ENCODE results near the gene SLC22A23. TPM values are rescaled to one million over a fixed set of nuclear protein-coding genes. Genes with fewer than 3 reads are reported as not detected.

The SLC22A23 gene
- total RNA-seq, 1 donor from 2014 or later, result 14.6 TPM

DNA sequence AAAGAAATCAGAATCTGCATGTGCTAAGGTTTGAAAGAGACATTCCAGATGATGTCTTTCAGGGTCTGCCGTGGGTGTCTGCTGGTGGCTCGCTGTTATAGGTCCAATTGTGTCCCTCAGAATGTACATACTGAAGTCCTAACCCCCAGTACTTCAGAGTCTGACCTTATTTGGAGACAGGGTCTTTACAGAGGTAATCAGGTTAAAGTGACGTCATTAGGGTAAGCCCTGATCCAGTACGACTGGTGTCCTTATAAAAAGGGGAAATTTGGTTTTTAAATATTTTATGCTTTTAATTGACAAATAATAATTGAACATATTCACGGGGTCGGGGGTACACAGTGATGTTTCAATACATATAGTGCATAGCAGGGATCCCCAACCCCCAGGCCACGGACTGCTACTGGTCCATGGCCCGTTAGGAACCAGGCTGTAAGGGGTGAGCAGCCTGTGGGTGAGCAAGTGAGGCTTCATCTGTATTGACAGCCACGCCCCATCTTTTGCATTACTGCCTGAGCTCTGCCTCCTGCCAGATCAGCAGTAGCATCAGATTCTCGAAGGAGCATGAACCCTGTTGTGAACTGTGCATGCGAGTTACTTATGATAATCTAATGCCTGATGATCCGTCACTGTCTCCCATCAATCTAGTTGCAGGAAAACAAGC lies 33.2 kb upstream of the SLC22A23 start:
- TF ChIP-seq, protein P1, sequence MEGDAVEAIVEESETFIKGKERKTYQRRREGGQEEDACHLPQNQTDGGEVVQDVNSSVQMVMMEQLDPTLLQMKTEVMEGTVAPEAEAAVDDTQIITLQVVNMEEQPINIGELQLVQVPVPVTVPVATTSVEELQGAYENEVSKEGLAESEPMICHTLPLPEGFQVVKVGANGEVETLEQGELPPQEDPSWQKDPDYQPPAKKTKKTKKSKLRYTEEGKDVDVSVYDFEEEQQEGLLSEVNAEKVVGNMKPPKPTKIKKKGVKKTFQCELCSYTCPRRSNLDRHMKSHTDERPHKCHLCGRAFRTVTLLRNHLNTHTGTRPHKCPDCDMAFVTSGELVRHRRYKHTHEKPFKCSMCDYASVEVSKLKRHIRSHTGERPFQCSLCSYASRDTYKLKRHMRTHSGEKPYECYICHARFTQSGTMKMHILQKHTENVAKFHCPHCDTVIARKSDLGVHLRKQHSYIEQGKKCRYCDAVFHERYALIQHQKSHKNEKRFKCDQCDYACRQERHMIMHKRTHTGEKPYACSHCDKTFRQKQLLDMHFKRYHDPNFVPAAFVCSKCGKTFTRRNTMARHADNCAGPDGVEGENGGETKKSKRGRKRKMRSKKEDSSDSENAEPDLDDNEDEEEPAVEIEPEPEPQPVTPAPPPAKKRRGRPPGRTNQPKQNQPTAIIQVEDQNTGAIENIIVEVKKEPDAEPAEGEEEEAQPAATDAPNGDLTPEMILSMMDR (conservative IDR thresholded peaks at IDR 0.05), result no peak
- no peaks in the 10 kb centered on the region for H3K9me3 Mint-ChIP-seq
- H3K27me3 Mint-ChIP-seq (ENCODE audit: low read depth), result no peaks in the 10 kb centered on the region
- H3K36me3 Mint-ChIP-seq (ENCODE audit: low read depth), result no peaks in the 10 kb centered on the region
- no peak for DNase-seq (ENCODE audit: low read depth, low spot score)
- peaks cover 15% of the 10 kb centered on the region for H3K4me1 Mint-ChIP-seq
- no peak overlapping the region for H3K27ac Mint-ChIP-seq (ENCODE audit: unreplicated experiment)
- no peak overlapping the region for H3K4me3 Mint-ChIP-seq

DNA sequence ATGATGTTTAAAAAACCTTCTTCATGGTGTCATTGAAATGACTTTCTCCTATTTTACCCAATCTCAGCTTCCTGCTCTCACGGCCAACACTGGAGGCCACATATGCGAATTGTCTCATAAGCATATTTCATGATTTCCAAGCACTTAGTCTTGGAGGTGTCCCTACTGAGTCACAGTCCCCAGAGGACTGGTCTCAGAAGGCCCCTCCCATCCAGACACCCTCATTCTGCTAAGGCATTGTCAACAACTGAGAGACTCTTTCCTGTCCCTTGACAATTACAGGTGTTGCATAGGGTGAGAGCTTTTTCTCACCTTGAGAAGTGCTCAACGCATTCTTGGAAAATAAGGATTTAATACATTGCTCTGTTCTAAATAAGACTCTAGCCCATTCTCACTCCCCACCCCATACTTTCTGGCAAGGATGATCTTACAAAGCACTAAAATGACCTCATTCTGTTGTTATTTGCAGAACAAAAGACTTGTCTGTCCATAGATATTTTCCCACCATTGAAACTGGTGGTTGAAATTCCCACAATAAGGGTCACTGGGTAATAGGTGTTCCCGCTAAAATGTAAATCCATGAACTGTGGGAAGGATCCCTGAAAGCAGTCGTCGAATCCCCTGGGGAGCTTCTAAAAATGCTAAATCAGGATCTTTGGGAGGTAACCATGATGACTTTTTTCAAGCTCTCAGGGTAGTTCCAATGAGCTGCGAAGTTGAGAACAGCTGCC lies 32.3 kb upstream of the SLC22A23 start:
- H3K4me1 Mint-ChIP-seq, result peaks cover 15% of the 10 kb centered on the region
- no peak for DNase-seq (ENCODE audit: low read depth, low spot score)
- TF ChIP-seq, protein P1 (conservative IDR thresholded peaks at IDR 0.05), result no peak
- no peak overlapping the region for H3K27ac Mint-ChIP-seq (ENCODE audit: unreplicated experiment)
- H3K36me3 Mint-ChIP-seq (ENCODE audit: low read depth), result no peaks in the 10 kb centered on the region
- no peak overlapping the region for H3K4me3 Mint-ChIP-seq
- no peaks in the 10 kb centered on the region for H3K9me3 Mint-ChIP-seq
- no peaks in the 10 kb centered on the region for H3K27me3 Mint-ChIP-seq (ENCODE audit: low read depth)

DNA sequence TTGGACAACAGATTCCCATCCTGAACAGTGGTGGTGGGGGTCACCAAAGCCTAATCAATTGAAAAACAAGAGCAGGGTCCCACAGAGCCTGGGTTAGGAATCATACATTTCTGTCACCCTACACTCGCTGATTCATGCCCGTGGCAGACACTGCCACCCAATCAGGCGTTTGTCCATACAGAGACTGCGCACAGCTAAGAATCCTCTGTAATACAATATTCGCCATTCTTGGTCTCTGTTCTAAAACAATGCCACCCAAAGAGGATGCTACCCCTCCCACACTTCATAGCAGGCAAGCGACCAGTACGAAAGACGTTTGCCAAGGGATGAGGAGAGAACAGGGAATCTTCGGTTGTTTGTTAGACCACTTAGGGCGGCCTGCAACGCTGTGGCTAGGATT lies 28.1 kb upstream of the SLC22A23 start:
- peaks cover 31% of the 10 kb centered on the region for H3K4me1 Mint-ChIP-seq
- DNase-seq (ENCODE audit: low read depth, low spot score), result no peak
- H3K4me3 Mint-ChIP-seq, result no peak overlapping the region
- no peak overlapping the region for H3K27ac Mint-ChIP-seq (ENCODE audit: unreplicated experiment)
- peaks cover 5% of the 10 kb centered on the region for H3K9me3 Mint-ChIP-seq
- TF ChIP-seq, protein P1 (conservative IDR thresholded peaks at IDR 0.05), result no peak
- H3K36me3 Mint-ChIP-seq (ENCODE audit: low read depth), result no peaks in the 10 kb centered on the region
- H3K27me3 Mint-ChIP-seq (ENCODE audit: low read depth), result no peaks in the 10 kb centered on the region

DNA sequence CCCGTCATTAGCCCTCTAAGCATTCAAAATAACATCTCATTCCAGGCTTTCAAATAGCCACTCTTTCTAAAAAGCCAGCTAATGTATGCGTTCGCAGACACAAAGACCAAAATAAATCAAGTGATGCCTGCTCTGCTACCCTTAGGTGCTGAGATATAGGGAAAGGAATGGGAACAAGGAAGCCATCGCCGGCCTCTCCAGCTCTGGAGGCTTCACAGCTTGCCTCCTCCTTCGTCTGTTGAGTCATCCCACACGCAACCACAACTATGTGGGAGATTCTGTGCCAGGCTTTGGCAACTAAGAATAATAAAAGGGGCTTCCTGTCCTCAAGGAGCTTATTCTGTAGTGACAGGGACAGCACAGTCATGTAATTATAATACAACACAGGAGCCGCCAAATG lies 27.3 kb upstream of the SLC22A23 start:
- no peak overlapping the region for H3K4me3 Mint-ChIP-seq
- H3K4me1 Mint-ChIP-seq, result peaks cover 28% of the 10 kb centered on the region
- H3K36me3 Mint-ChIP-seq (ENCODE audit: low read depth), result no peaks in the 10 kb centered on the region
- no peaks in the 10 kb centered on the region for H3K27me3 Mint-ChIP-seq (ENCODE audit: low read depth)
- TF ChIP-seq, protein P1 (conservative IDR thresholded peaks at IDR 0.05), result no peak
- no peak for DNase-seq (ENCODE audit: low read depth, low spot score)
- H3K9me3 Mint-ChIP-seq, result peaks cover 8% of the 10 kb centered on the region
- no peak overlapping the region for H3K27ac Mint-ChIP-seq (ENCODE audit: unreplicated experiment)

DNA sequence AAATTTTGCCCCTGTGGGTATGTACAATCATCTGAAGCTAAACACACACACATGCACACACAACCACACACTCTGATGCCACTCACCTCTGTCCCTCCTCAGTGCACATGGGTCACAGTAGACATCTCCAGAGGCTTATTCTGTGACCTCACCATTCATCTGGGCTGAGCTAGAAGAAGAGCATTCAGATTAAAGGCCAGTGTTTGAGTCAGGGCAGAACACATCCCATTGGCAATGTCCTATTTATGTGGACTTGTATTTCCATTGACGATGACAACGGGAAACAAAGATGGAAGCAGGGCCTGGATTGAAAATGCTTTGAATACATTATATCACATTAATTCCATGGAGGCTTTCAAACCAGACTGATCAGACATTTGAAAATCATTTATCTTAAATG lies 26.8 kb upstream of the SLC22A23 start:
- Mint-ChIP-seq H3K36me3 (ENCODE audit: low read depth) (no peaks in the 10 kb centered on the region), H3K4me3 (no peak overlapping the region), H3K4me1 (peaks cover 25% of the 10 kb centered on the region), H3K9me3 (peaks cover 8% of the 10 kb centered on the region), H3K27me3 (ENCODE audit: low read depth) (no peaks in the 10 kb centered on the region), H3K27ac (ENCODE audit: unreplicated experiment) (no peak overlapping the region)
- no peak for DNase-seq (ENCODE audit: low read depth, low spot score)
- TF ChIP-seq, protein P1 (conservative IDR thresholded peaks at IDR 0.05), result no peak
